CD4-positive, alpha-beta T cell (primary cell): ENCODE data around the gene TAS1R1. TPM values are rescaled to one million over a fixed set of nuclear protein-coding genes. Genes with fewer than 3 reads are reported as not detected.

Experiments used
- ATAC-seq: fragments of 200-7000 bp; cut with Tn5 transposase; one replicate; pipeline ENCODE4 v1.10.0; 2022; ENCODE audit warnings: mild to moderate bottlenecking; ENCODE audit not compliant: poor library complexity
- CTCF ChIA-PET: fragments of 350-600 bp; sonication (Branson Sonifier 250); formaldehyde crosslinking; loops from one replicate; lab custom pipeline; 2021; ENCODE audit warnings: antibody characterized with exemption, inconsistent platforms; lab: Charles Lee
- POLR2A ChIA-PET: fragments of 350-600 bp; sonication (Branson Sonifier 250); formaldehyde crosslinking; loops from one replicate; lab custom pipeline; 2021; ENCODE audit warnings: antibody characterized with exemption, inconsistent platforms; lab: Charles Lee
- DNase-seq, 14 experiments: peaks; one replicate each; pipeline ENCODE4 v3.0.0-alpha.2; 2013 to 2020; ENCODE audit warnings: mixed read lengths in 2 of 14
- H3K27ac ChIP-seq, 2 donors: one replicate each; pipeline versions ENCODE4 v1.5.1 to v1.7.0; 2013; ENCODE audit warnings: low read length in 2 of 2, low read depth in 1 of 2, mild to moderate bottlenecking in 1 of 2
- H3K27me3 ChIP-seq, 2 experiments: 1 replicate in 1 of 2; 2 replicates in 1 of 2; pipeline versions ENCODE4 v1.6.1 to v1.7.0; 2013; ENCODE audit warnings: low read length in 2 of 2, control low read depth in 1 of 2, mild to moderate bottlenecking in 1 of 2, moderate library complexity in 1 of 2; ENCODE audit not compliant: insufficient read depth in 2 of 2, control insufficient read depth in 1 of 2
- H3K36me3 ChIP-seq: one replicate; pipeline ENCODE4 v1.6.1; 2013; ENCODE audit warnings: low read length, control low read depth; ENCODE audit not compliant: insufficient read depth
- H3K4me1 ChIP-seq: one replicate; pipeline ENCODE4 v1.6.1; 2013; ENCODE audit warnings: low read length, control low read depth; ENCODE audit not compliant: insufficient read depth
- H3K4me3 ChIP-seq: one replicate; pipeline ENCODE4 v1.5.1; 2013; ENCODE audit warnings: mild to moderate bottlenecking, low read length, moderate library complexity
- H3K9me3 ChIP-seq, 2 experiments: 1 replicate in 1 of 2; 2 replicates in 1 of 2; pipeline versions ENCODE4 v1.6.1 to v1.7.0; 2013; ENCODE audit warnings: low read length in 2 of 2, mild to moderate bottlenecking in 2 of 2, control low read depth in 1 of 2, moderate library complexity in 1 of 2; ENCODE audit not compliant: control insufficient read depth in 1 of 2, insufficient read depth in 1 of 2
- H3K27ac Mint-ChIP-seq: one replicate; pipeline ENCODE4 v1.8.0; 2020; ENCODE audit warnings: mixed read lengths
- H3K27me3 Mint-ChIP-seq: one replicate; pipeline ENCODE4 v1.8.0; 2021; ENCODE audit warnings: mixed read lengths
- H3K36me3 Mint-ChIP-seq: one replicate; pipeline ENCODE4 v1.8.0; 2021; ENCODE audit warnings: low read depth, mixed read lengths
- H3K4me1 Mint-ChIP-seq: one replicate; pipeline ENCODE4 v1.8.0; 2021; ENCODE audit warnings: low read depth, mixed read lengths
- H3K4me3 Mint-ChIP-seq: one replicate; pipeline ENCODE4 v1.8.0; 2020; ENCODE audit warnings: mild to moderate bottlenecking, mixed read lengths
- H3K9me3 Mint-ChIP-seq: one replicate; pipeline ENCODE4 v1.8.0; 2020; ENCODE audit warnings: mixed read lengths
- CTCF ChIP-seq: fragments of 200-600 bp; IDR thresholded peaks from one replicate; pipeline ENCODE4 v1.8.0; 2022; ENCODE audit warnings: antibody characterized with exemption, mild to moderate bottlenecking
- intact Hi-C, 2 experiments: fragments of 100-400 bp; cut with DNase I in 1 of 2; cut with micrococcal nuclease in 1 of 2; formaldehyde crosslinking; loops; one replicate each; pipeline versions ENCODE4 v1.15.1 to v1.9.0; 2023 to 2025; cut with DNase I, micrococcal nuclease
- total RNA-seq, 174 experiments: library from RNA in 2 of 174; stranded (reverse) in 2 of 174; gene quantifications; one replicate each; pipeline ENCODE4 v1.2.3 and lab custom pipeline; 2021 to 2026

The TAS1R1 gene
- total RNA-seq, 2 experiments from 2014 or later: not detected

- DNase-seq: no peak
- Histone ChIP-seq H3K4me3 (no peak overlapping the region), H3K4me1 (peaks cover 20% of the 10 kb centered on the region), H3K27ac (no peak overlapping the region), H3K36me3 (peaks cover 33% of the 10 kb centered on the region), H3K9me3 (no peaks in the 10 kb centered on the region), H3K27me3 (no peaks in the 10 kb centered on the region)
- Mint-ChIP-seq H3K27me3 (no peaks in the 10 kb centered on the region), H3K4me1 (peaks cover 11% of the 10 kb centered on the region), H3K36me3 (peaks cover 40% of the 10 kb centered on the region), H3K9me3 (no peaks in the 10 kb centered on the region), H3K4me3 (no peak overlapping the region), H3K27ac (no peak overlapping the region)
- POLR2A ChIA-PET: interaction anchor here (0.8 to 1.1 kb wide), 2 partner anchors 19 to 197 kb away, joined by 3 to 4 read pairs; partner anchors contain the start of genes ESPN and KLHL21
- CTCF ChIA-PET: interaction anchor here (1.8 kb wide), 1 partner anchor 19 kb away, joined by 4 read pairs; the partner anchor contains the start of gene KLHL21
- ATAC-seq: no peak
- intact Hi-C loops: no loop called here
- TF ChIP-seq CTCF: no peak
Observed at GRCh38 chr1:6621429-6622391, 66.6 kb downstream of the TAS1R1 start.

- Histone ChIP-seq H3K4me1 (peaks cover 26% of the 10 kb centered on the region), H3K4me3 (no peak overlapping the region), H3K27ac (no peak overlapping the region), H3K9me3 (no peaks in the 10 kb centered on the region), H3K36me3 (peaks cover 35% of the 10 kb centered on the region), H3K27me3 (no peaks in the 10 kb centered on the region)
- Mint-ChIP-seq H3K4me1 (peaks cover 18% of the 10 kb centered on the region), H3K9me3 (no peaks in the 10 kb centered on the region), H3K27ac (no peak overlapping the region), H3K36me3 (peaks cover 41% of the 10 kb centered on the region), H3K4me3 (peak overlapping the region; percentile 54), H3K27me3 (no peaks in the 10 kb centered on the region)
- ChIA-PET POLR2A (interaction anchor here (0.8 to 3.7 kb wide), 3 partner anchors 20 to 198 kb away, joined by 3 to 28 read pairs (median 4); partner anchors contain the start of genes ESPN and KLHL21), CTCF (interaction anchor here (1.8 kb wide), 1 partner anchor 20 kb away, joined by 4 read pairs; the partner anchor contains the start of gene KLHL21)
- TF ChIP-seq CTCF: no peak
- intact Hi-C loops: no loop called here
- DNase-seq (no peak), ATAC-seq (no peak)
Observed at GRCh38 chr1:6622396-6623152, 67.5 kb downstream of the TAS1R1 start.

GRCh38 chr1:6623269-6623965, 68.3 kb downstream of the TAS1R1 start:
- no peak for TF ChIP-seq CTCF
- Histone ChIP-seq H3K4me3 (no peak overlapping the region), H3K27ac (no peak overlapping the region), H3K4me1 (peaks cover 31% of the 10 kb centered on the region), H3K36me3 (peaks cover 37% of the 10 kb centered on the region), H3K9me3 (no peaks in the 10 kb centered on the region), H3K27me3 (no peaks in the 10 kb centered on the region)
- Mint-ChIP-seq H3K27me3 (no peaks in the 10 kb centered on the region), H3K27ac (peak overlapping the region; percentile 69), H3K9me3 (no peaks in the 10 kb centered on the region), H3K36me3 (peaks cover 49% of the 10 kb centered on the region), H3K4me1 (peaks cover 24% of the 10 kb centered on the region), H3K4me3 (peak overlapping the region; percentile 54)
- intact Hi-C loops: no loop called here
- CTCF ChIA-PET: interaction anchor here (1.7 to 3.2 kb wide), 3 partner anchors 8 to 69 kb away, joined by 3 to 15 read pairs (median 4); partner anchors contain the start of genes KLHL21, NOL9 and TAS1R1
- no peak for DNase-seq
- POLR2A ChIA-PET: interaction anchor here (1.7 to 3.7 kb wide), 3 partner anchors 11 to 23 kb away, joined by 3 to 28 read pairs (median 12); partner anchors contain the start of gene KLHL21
- ATAC-seq: no peak
